Panc1 (cell line): ENCODE results near the gene ROBO2. TPM values are rescaled to one million over a fixed set of nuclear protein-coding genes. Genes with fewer than 3 reads are reported as not detected.

Experiments used
- ATAC-seq: fragments of 200-7000 bp; cut with Tn5 transposase; 2 replicates; pipeline ENCODE4 v1.9.1; 2020; ENCODE audit warnings: mild to moderate bottlenecking, moderate library complexity
- BruUV-seq: library from RNA; stranded (reverse); fragments of 400-500 nt; replicated peaks from 2 replicates; lab custom pipeline; 2021; lab: Mats Ljungman, UMichigan
- CTCF ChIA-PET: fragments of 300-600 bp; sonication (Branson Sonifier 250); formaldehyde crosslinking; loops from one replicate; lab custom pipeline; 2022; ENCODE audit warnings: antibody characterized with exemption; lab: Charles Lee
- POLR2A ChIA-PET: fragments of 300-600 bp; sonication (Branson Sonifier 250); formaldehyde crosslinking; loops from one replicate; lab custom pipeline; 2022; ENCODE audit warnings: antibody characterized with exemption; lab: Charles Lee
- DNase-seq: peaks from one replicate; pipeline ENCODE4 v3.0.0-alpha.2; 2010; ENCODE audit warnings: low read depth, low spot score
- H3K27ac ChIP-seq: 2 replicates; pipeline ENCODE4 v1.5.1; 2011; ENCODE audit warnings: mild to moderate bottlenecking, low read length, inconsistent platforms
- H3K27me3 ChIP-seq: fragments of 200-500 bp; sonication (Bioruptor generic); 2 replicates; pipeline ENCODE4 v1.6.0; 2014; ENCODE audit warnings: low read length, inconsistent platforms; ENCODE audit not compliant: control insufficient read depth, insufficient read depth
- H3K36me3 ChIP-seq: fragments of 200-500 bp; sonication (Bioruptor generic); 2 replicates; pipeline ENCODE4 v1.5.1; 2014; ENCODE audit warnings: inconsistent platforms, mild to moderate bottlenecking, low read length, moderate library complexity; ENCODE audit not compliant: control insufficient read depth, insufficient read depth
- H3K4me1 ChIP-seq: 2 replicates; pipeline ENCODE4 v1.5.1; 2011; ENCODE audit warnings: inconsistent platforms, mild to moderate bottlenecking, low read length, moderate library complexity; ENCODE audit not compliant: control insufficient read depth, insufficient read depth
- H3K4me3 ChIP-seq, 2 experiments: 2 replicates each; pipeline ENCODE4 v1.5.1; 2011 to 2012; ENCODE audit warnings: low read depth in 2 of 2, low read length in 2 of 2, mild to moderate bottlenecking in 2 of 2, inconsistent platforms in 1 of 2, moderate library complexity in 1 of 2
- H3K9me3 ChIP-seq: fragments of 200-500 bp; sonication (Bioruptor generic); 2 replicates; pipeline ENCODE4 v1.5.1; 2014; ENCODE audit warnings: low read depth, mild to moderate bottlenecking, inconsistent platforms, low read length, moderate library complexity; ENCODE audit not compliant: control insufficient read depth, insufficient read depth
- CTCF ChIP-seq: fragments of 450-650 bp; IDR thresholded peaks from 2 replicates; pipeline ENCODE4 v1.5.1; 2017; ENCODE audit warnings: mild to moderate bottlenecking
- POLR2AphosphoS5 ChIP-seq: IDR thresholded peaks from 2 replicates; pipeline ENCODE4 v1.6.1; 2012; ENCODE audit warnings: mild to moderate bottlenecking, low read depth, low read length, moderate library complexity
- REST ChIP-seq, 2 experiments: IDR thresholded peaks; 2 replicates each; pipeline ENCODE4 v1.6.1; 2011 to 2012; ENCODE audit warnings: low read depth in 2 of 2, control low read depth in 1 of 2, low read length in 1 of 2, mild to moderate bottlenecking in 1 of 2, moderate library complexity in 1 of 2; ENCODE audit not compliant: insufficient read depth in 1 of 2
- SIN3A ChIP-seq: IDR thresholded peaks from 2 replicates; pipeline ENCODE4 v1.6.1; 2012; ENCODE audit warnings: low read depth, mild to moderate bottlenecking, low read length, moderate library complexity, borderline replicate concordance; ENCODE audit not compliant: insufficient read depth
- TCF7L2 ChIP-seq: IDR thresholded peaks from 2 replicates; pipeline ENCODE4 v1.6.1; 2011; ENCODE audit warnings: mild to moderate bottlenecking, low read depth, low read length, inconsistent platforms
- in situ Hi-C: cut with HindIII; loops from 2 replicates; pipeline ENCODE4 v1.10.0; 2016; ENCODE audit warnings: low sequenced_read_pairs, low pct_unique_long_range_greater_than_20kb
- intact Hi-C: fragments of 100-400 bp; cut with micrococcal nuclease; formaldehyde crosslinking; loops from one replicate; pipeline ENCODE4 v1.10.0; 2022; ENCODE audit not compliant: unreplicated experiment
- total RNA-seq: library from RNA; stranded (reverse); gene quantifications from one replicate; pipeline ENCODE4 v1.2.1, GENCODE V29; 2021; ENCODE audit not compliant: unreplicated experiment

Gene ROBO2
- total RNA-seq, 1 experiment from 2014 or later: 1.3 TPM

GRCh38 chr3:77040216-77040615 lies 317 bp downstream of the ROBO2 start:
- POLR2A ChIA-PET: no interaction called here
- H3K27ac ChIP-seq: no peak overlapping the region
- in situ Hi-C loops: no loop called here

GRCh38 chr3:77040926-77041722 lies 1.2 kb downstream of the ROBO2 start:
- in situ Hi-C loops (no loop called here), intact Hi-C loops (no loop called here)
- no peaks in the 10 kb centered on the region for H3K36me3 ChIP-seq
- H3K4me3 ChIP-seq: no peak overlapping the region
- DNase-seq (no peak), ATAC-seq (no peak)
- ChIA-PET CTCF (no interaction called here), POLR2A (no interaction called here)
- no peak overlapping the region for H3K27ac ChIP-seq
- BruUV-seq: no TSS peak
- H3K4me1 ChIP-seq: no peaks in the 10 kb centered on the region
- no peak for TF ChIP-seq SIN3A
- no peak for TF ChIP-seq TCF7L2
- TF ChIP-seq CTCF: no peak
- no peak for TF ChIP-seq POLR2AphosphoS5
- TF ChIP-seq REST (IDR thresholded peaks at IDR 0.05; ENCODE audit: insufficient read depth in 1 of 2, low read depth in 2 of 2, low read length in 1 of 2): no peak
- H3K27me3 ChIP-seq: no peaks in the 10 kb centered on the region
- no peaks in the 10 kb centered on the region for H3K9me3 ChIP-seq

More at GRCh38 chr3:77040216-77040615, 317 bp downstream of the ROBO2 start:
- H3K4me3 ChIP-seq: peak overlapping the region; percentile 37 to 53; a peak in 3 of 4 replicates
- no peak for TF ChIP-seq REST (IDR thresholded peaks at IDR 0.05; ENCODE audit: insufficient read depth in 1 of 2, low read depth in 2 of 2, low read length in 1 of 2)
- H3K9me3 ChIP-seq: no peaks in the 10 kb centered on the region
- DNase-seq: no peak
- CTCF ChIA-PET: no interaction called here
- ATAC-seq: no peak
- intact Hi-C loops: no loop called here
- no peaks in the 10 kb centered on the region for H3K36me3 ChIP-seq
- H3K27me3 ChIP-seq: no peaks in the 10 kb centered on the region
- BruUV-seq: no TSS peak
- no peaks in the 10 kb centered on the region for H3K4me1 ChIP-seq
